Bone marrow (tissue), 2 donors: Measurements from ENCODE around the gene PTPN2.
"Not testable (repeated sequence)": the region's sequence is repeated elsewhere in the genome, so short reads cannot be mapped to it uniquely, and the experiment has no call there.

Experiments
- DNase-seq, 2 donors: peaks; one replicate each; lab custom pipeline; 2025; lab: John Stamatoyannopoulos, UW

The PTPN2 gene

GRCh38 chr18:12825230-12825629 is 58.8 kb downstream of the PTPN2 start:
- DNase-seq = no peak

GRCh38 chr18:12823892-12824291 is 60.1 kb downstream of the PTPN2 start:
- no peak for DNase-seq

GRCh38 chr18:12821408-12821807 is 62.6 kb downstream of the PTPN2 start:
- no peak for DNase-seq

GRCh38 chr18:12820506-12820905 is 63.5 kb downstream of the PTPN2 start:
- no peak for DNase-seq

GRCh38 chr18:12819841-12820240 is 64.2 kb downstream of the PTPN2 start:
- no peak for DNase-seq

- DNase-seq = no peak
These were observed 64.7 kb downstream of the PTPN2 start for GRCh38 chr18:12819322-12819721.

- no peak for DNase-seq
These were observed 65.8 kb downstream of the PTPN2 start for GRCh38 chr18:12818243-12818642.

GRCh38 chr18:12816451-12816850 is 67.6 kb downstream of the PTPN2 start:
- no peak for DNase-seq

- no peak for DNase-seq
These were observed 72.7 kb downstream of the PTPN2 start for GRCh38 chr18:12811191-12811950.

GRCh38 chr18:12803069-12803936 is 80.7 kb downstream of the PTPN2 start:
- DNase-seq = no peak

- DNase-seq = no peak
These were observed 81.5 kb downstream of the PTPN2 start for GRCh38 chr18:12802538-12802937.

- no peak for DNase-seq
These were observed 87.6 kb downstream of the PTPN2 start for GRCh38 chr18:12796448-12796847.

GRCh38 chr18:12791610-12792009 is 92.4 kb downstream of the PTPN2 start:
- no peak for DNase-seq

- no peak for DNase-seq
These were observed 97.4 kb downstream of the PTPN2 start for GRCh38 chr18:12786669-12787068.

- no peak for DNase-seq
These were observed 100.5 kb downstream of the PTPN2 start for GRCh38 chr18:12783524-12783923.

- DNase-seq = no peak
These were observed 101.5 kb downstream of the PTPN2 start for GRCh38 chr18:12782521-12782920.

GRCh38 chr18:12779456-12779855 is 104.6 kb downstream of the PTPN2 start:
- no peak for DNase-seq

GRCh38 chr18:12779043-12779442 is 105.0 kb downstream of the PTPN2 start:
- no peak for DNase-seq

- no peak for DNase-seq
These were observed 106.5 kb downstream of the PTPN2 start for GRCh38 chr18:12777500-12777944.

GRCh38 chr18:12776821-12777471 is 107.1 kb downstream of the PTPN2 start:
- DNase-seq = no peak

- DNase-seq = not testable (repeated sequence)
These were observed 107.6 kb downstream of the PTPN2 start for GRCh38 chr18:12776415-12776814.

- no peak for DNase-seq
These were observed 109.1 kb downstream of the PTPN2 start for GRCh38 chr18:12774982-12775381.

- no peak for DNase-seq
These were observed 110.7 kb downstream of the PTPN2 start for GRCh38 chr18:12773369-12773768.
